IMR-90 (cell line): ENCODE data around the gene ABHD1. TPM values are rescaled to one million over a fixed set of nuclear protein-coding genes. Genes with fewer than 3 reads are reported as not detected.

Experiments
- ATAC-seq: fragments of 200-7000 bp; cut with Tn5 transposase; 2 replicates; pipeline ENCODE4 v1.9.1; 2020; ENCODE audit warnings: low read depth, mild to moderate bottlenecking, moderate library complexity
- BruUV-seq: library from RNA; stranded (reverse); fragments of 400-500 nt; replicated peaks from 2 replicates; lab custom pipeline; 2021; lab: Mats Ljungman, UMichigan
- CTCF ChIA-PET: fragments of 300-600 bp; formaldehyde crosslinking; extraction: SDS; loops from one replicate; lab custom pipeline; 2021; ENCODE audit warnings: antibody characterized with exemption; lab: Yijun Ruan, JAX
- POLR2A ChIA-PET: fragments of 300-600 bp; sonication (Branson Sonifier 250); formaldehyde crosslinking; loops from one replicate; lab custom pipeline; 2022; ENCODE audit warnings: antibody characterized with exemption; ENCODE audit not compliant: unreplicated experiment; lab: Charles Lee
- DNase-seq: peaks from one replicate; pipeline ENCODE4 v3.0.0; 2013
- H2AFZ ChIP-seq: replicated peaks from 2 replicates; pipeline ENCODE3; 2013; ENCODE audit warnings: low read length, mild to moderate bottlenecking; ENCODE audit not compliant: poor library complexity
- H2AK5ac ChIP-seq: 2 replicates; pipeline ENCODE4 v1.6.1; 2013; ENCODE audit warnings: low read depth, low read length, inconsistent platforms
- H2AK9ac ChIP-seq: replicated peaks from 2 replicates; pipeline ENCODE3; 2013; ENCODE audit warnings: mild to moderate bottlenecking, low read depth, low read length, moderate library complexity; ENCODE audit not compliant: poor library complexity
- H2BK120ac ChIP-seq: 2 replicates; pipeline ENCODE4 v1.6.1; 2013; ENCODE audit warnings: low read depth, low read length, inconsistent platforms
- H2BK15ac ChIP-seq: 3 replicates; pipeline ENCODE4 v1.6.1; 2013; ENCODE audit warnings: low read depth, low read length, inconsistent platforms
- H2BK20ac ChIP-seq: 2 replicates; pipeline ENCODE4 v1.6.1; 2013; ENCODE audit warnings: low read depth, mild to moderate bottlenecking, inconsistent platforms, low read length, moderate library complexity
- H2BK5ac ChIP-seq: 2 replicates; pipeline ENCODE4 v1.6.1; 2013; ENCODE audit warnings: mild to moderate bottlenecking, low read depth, low read length, inconsistent platforms; ENCODE audit not compliant: poor library complexity, severe bottlenecking
- H3K14ac ChIP-seq: replicated peaks from 2 replicates; pipeline ENCODE4 v1.6.1; 2013; ENCODE audit warnings: low read depth, low read length, inconsistent platforms
- H3K18ac ChIP-seq: 2 replicates; pipeline ENCODE4 v1.6.1; 2013; ENCODE audit warnings: low read depth, low read length, control low read depth
- H3K23ac ChIP-seq: 2 replicates; pipeline ENCODE4 v1.6.1; 2013; ENCODE audit warnings: low read depth, low read length, inconsistent platforms
- H3K27ac ChIP-seq: 2 replicates; pipeline ENCODE4 v1.5.1; 2013; ENCODE audit warnings: mild to moderate bottlenecking, control low read depth, low read length; ENCODE audit not compliant: insufficient read depth
- H3K27me3 ChIP-seq: 2 replicates; pipeline ENCODE4 v1.6.1; 2013; ENCODE audit warnings: low read length; ENCODE audit not compliant: control insufficient read depth, insufficient read depth
- H3K36me3 ChIP-seq: 2 replicates; pipeline ENCODE4 v1.6.1; 2013; ENCODE audit warnings: low read length, mixed read lengths; ENCODE audit not compliant: control insufficient read depth, insufficient read depth
- H3K4ac ChIP-seq: 2 replicates; pipeline ENCODE4 v1.6.1; 2013; ENCODE audit warnings: low read depth, low read length, inconsistent platforms
- H3K4me1 ChIP-seq: 2 replicates; pipeline ENCODE4 v1.6.1; 2013; ENCODE audit warnings: low read length, mixed read lengths; ENCODE audit not compliant: control insufficient read depth, insufficient read depth
- H3K4me2 ChIP-seq: 2 replicates; pipeline ENCODE4 v1.6.1; 2013; ENCODE audit warnings: low read depth, mild to moderate bottlenecking, control low read depth, low read length, moderate library complexity
- H3K4me3 ChIP-seq: 2 replicates; pipeline ENCODE4 v1.5.1; 2013; ENCODE audit warnings: low read depth, mild to moderate bottlenecking, control low read depth, low read length, moderate library complexity; ENCODE audit not compliant: insufficient read depth
- H3K56ac ChIP-seq: 2 replicates; pipeline ENCODE4 v1.6.1; 2013; ENCODE audit warnings: low read length, inconsistent platforms; ENCODE audit not compliant: insufficient read depth; ENCODE audit errors: extremely low read depth
- H3K79me1 ChIP-seq, 2 experiments: 2 replicates each; pipeline ENCODE4 v1.6.1; 2013; ENCODE audit warnings: low read length in 2 of 2, inconsistent platforms in 1 of 2, low read depth in 1 of 2
- H3K9ac ChIP-seq: 2 replicates; pipeline ENCODE4 v1.6.1; 2013; ENCODE audit warnings: low read depth, low read length, control low read depth
- H3K9me1 ChIP-seq: 2 replicates; pipeline ENCODE4 v1.6.1; 2013; ENCODE audit warnings: low read length, inconsistent platforms; ENCODE audit not compliant: insufficient read depth
- H3K9me3 ChIP-seq: 2 replicates; pipeline ENCODE4 v1.6.1; 2013; ENCODE audit warnings: low read length; ENCODE audit not compliant: control insufficient read depth, insufficient read depth
- H4K20me1 ChIP-seq: 2 replicates; pipeline ENCODE4 v1.6.1; 2013; ENCODE audit warnings: low read length, inconsistent platforms; ENCODE audit not compliant: insufficient read depth
- H4K5ac ChIP-seq: 2 replicates; pipeline ENCODE4 v1.6.1; 2013; ENCODE audit warnings: mild to moderate bottlenecking, low read depth, low read length, control low read depth
- H4K8ac ChIP-seq, 2 experiments: 2 replicates each; pipeline ENCODE4 v1.6.1; 2013; ENCODE audit warnings: low read depth in 2 of 2, low read length in 2 of 2, control low read depth in 1 of 2, inconsistent platforms in 1 of 2
- H4K91ac ChIP-seq: 2 replicates; pipeline ENCODE4 v1.6.1; 2013; ENCODE audit warnings: low read depth, low read length, inconsistent platforms; ENCODE audit not compliant: insufficient read depth
- CEBPB ChIP-seq: IDR thresholded peaks from 2 replicates; pipeline ENCODE4 v1.6.1; 2012; ENCODE audit warnings: low read depth, low read length, improper control_type of control experiment
- CHD1 ChIP-seq: IDR thresholded peaks from 2 replicates; pipeline ENCODE4 v1.6.1; 2012; ENCODE audit warnings: low read depth, low read length, improper control_type of control experiment
- FOS ChIP-seq: fragments of 150-350 bp; IDR thresholded peaks from 2 replicates; pipeline ENCODE4 v1.6.1; 2016; ENCODE audit warnings: low read depth, low read length
- MAFK ChIP-seq: IDR thresholded peaks from 2 replicates; pipeline ENCODE4 v1.6.1; 2012; ENCODE audit warnings: low read depth, low read length, improper control_type of control experiment
- MAZ ChIP-seq: IDR thresholded peaks from 2 replicates; pipeline ENCODE4 v1.6.1; 2012; ENCODE audit warnings: low read depth, mild to moderate bottlenecking, low read length, improper control_type of control experiment, moderate library complexity, borderline replicate concordance
- MXI1 ChIP-seq: IDR thresholded peaks from 2 replicates; pipeline ENCODE4 v1.6.1; 2012; ENCODE audit warnings: low read depth, mild to moderate bottlenecking, low read length, moderate library complexity, borderline replicate concordance
- NFE2L2 ChIP-seq: fragments of 150-350 bp; IDR thresholded peaks from 2 replicates; pipeline ENCODE4 v1.6.1; 2016; ENCODE audit warnings: low read depth, mild to moderate bottlenecking, low read length
- POLR2A ChIP-seq: IDR thresholded peaks from 2 replicates; pipeline ENCODE4 v1.6.1; 2012; ENCODE audit warnings: mild to moderate bottlenecking, low read depth, low read length
- RFX5 ChIP-seq: IDR thresholded peaks from 2 replicates; pipeline ENCODE4 v1.8.0; 2012; ENCODE audit warnings: low read depth, mild to moderate bottlenecking, low read length, moderate library complexity
- SMC3 ChIP-seq: fragments of 150-350 bp; IDR thresholded peaks from 2 replicates; pipeline ENCODE4 v1.6.1; 2016; ENCODE audit warnings: low read depth, mild to moderate bottlenecking, antibody characterized with exemption, low read length, moderate library complexity
- WGBS, 2 experiments: methylation state at CpG; one replicate each; pipeline versions ENCODE4 v1.1.5 to v1.1.7; 2013; ENCODE audit warnings: missing lambda C conversion rate in 2 of 2; ENCODE audit not compliant: insufficient read length in 1 of 2; ENCODE audit errors: extremely low coverage in 2 of 2; 5-methylcytosine and 5-hydroxymethylcytosine counted together
- dilution Hi-C: fragments of 300-500 bp; cut with HindIII; formaldehyde crosslinking; loops from one replicate; pipeline ENCODE4 v1.14.3; 2018; ENCODE audit warnings: low sequenced_read_pairs; ENCODE audit not compliant: unreplicated experiment
- in situ Hi-C: fragments of 300-500 bp; cut with MboI; formaldehyde crosslinking; loops from 3 replicates; pipeline ENCODE4 v1.14.3; 2019; ENCODE audit warnings: low sequenced_read_pairs, inconsistent platforms, mixed read lengths
- intact Hi-C: fragments of 100-400 bp; cut with micrococcal nuclease; formaldehyde crosslinking; loops from 2 replicates; pipeline ENCODE4 v1.10.0; 2022
- polyA plus RNA-seq, 3 experiments: library from polyadenylated mRNA; depleted of rRNA; stranded (reverse); fragments of >200 nt; gene quantifications; 2 replicates each; pipeline ENCODE4 v1.2.3, GENCODE V29; 2012; ENCODE audit warnings: low replicate concordance in 1 of 3
- total RNA-seq: library from RNA; depleted of rRNA; stranded (reverse); fragments of >200 nt; gene quantifications from 2 replicates; pipeline ENCODE4 v1.2.3, GENCODE V29; 2012
- TF ChIP-seq, protein P1 (sequence below): fragments of 150-350 bp; IDR thresholded peaks from 2 replicates; pipeline ENCODE4 v1.6.1; 2017; ENCODE audit warnings: mild to moderate bottlenecking, antibody characterized with exemption, low read length, low read depth
- TF ChIP-seq, protein P2 (sequence below): fragments of 150-350 bp; IDR thresholded peaks from 2 replicates; pipeline ENCODE4 v1.6.1; 2016; ENCODE audit warnings: low read depth, mild to moderate bottlenecking, low read length, moderate library complexity, borderline replicate concordance
- TF ChIP-seq, protein P3 (sequence below): conservative IDR thresholded peaks from 2 replicates; pipeline ENCODE4 v1.5.1; 2012; ENCODE audit warnings: mild to moderate bottlenecking, low read depth, low read length, improper control_type of control experiment

ABHD1 gene
- total and polyA plus RNA-seq, 2 of the 4 experiments (the other 2 are of a cell fraction) = 0.24 TPM; not detected in 1

DNA sequence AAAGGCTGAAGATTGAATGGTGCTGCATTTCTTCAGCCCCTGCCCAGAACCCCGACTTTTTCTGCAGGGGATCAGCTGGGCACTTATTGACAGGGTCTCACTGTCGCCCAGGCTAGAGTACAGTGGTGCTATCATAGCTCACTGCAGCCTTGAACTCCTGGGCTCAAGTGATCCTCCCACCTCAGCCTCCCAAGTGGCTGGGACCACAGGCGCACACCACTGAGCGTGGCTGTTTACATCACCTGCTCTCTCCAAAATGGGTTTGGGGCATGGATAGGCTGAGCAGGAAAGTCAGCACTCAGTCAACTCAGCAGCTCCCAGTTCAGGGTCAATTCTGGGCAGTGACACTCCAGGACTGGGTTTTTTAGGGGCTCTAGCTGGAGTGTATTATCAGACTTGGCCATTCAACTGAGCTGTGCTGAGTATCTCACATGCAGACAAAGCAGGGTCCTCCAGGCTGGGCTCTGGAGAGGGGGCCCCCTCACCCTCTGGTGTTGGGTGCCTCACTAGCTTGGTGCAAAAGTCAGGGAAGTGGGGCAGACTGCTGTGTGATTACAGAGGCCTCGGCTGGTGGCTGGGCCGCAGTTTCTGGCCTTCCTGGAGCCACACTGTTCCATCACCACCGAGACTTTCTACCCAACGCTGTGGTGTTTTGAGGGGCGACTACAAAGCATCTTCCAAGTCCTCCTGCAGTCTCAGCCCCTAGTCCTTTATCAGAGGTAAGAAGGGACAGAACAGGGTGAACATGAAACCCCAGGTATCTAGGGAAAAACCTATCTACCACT lies 4.5 kb downstream of the ABHD1 start:
- H3K14ac ChIP-seq = no peak overlapping the region
- no peak overlapping the region for H2BK120ac ChIP-seq
- no peak overlapping the region for H2AK5ac ChIP-seq
- no peak overlapping the region for H2BK15ac ChIP-seq
- H3K56ac ChIP-seq = no peak overlapping the region
- peaks cover 8 to 15% of the 10 kb centered on the region in 2 experiments for H3K79me1 ChIP-seq
- no peak for TF ChIP-seq CHD1
- no peak for TF ChIP-seq RFX5
- TF ChIP-seq MAFK = no peak
- TF ChIP-seq, protein P1, sequence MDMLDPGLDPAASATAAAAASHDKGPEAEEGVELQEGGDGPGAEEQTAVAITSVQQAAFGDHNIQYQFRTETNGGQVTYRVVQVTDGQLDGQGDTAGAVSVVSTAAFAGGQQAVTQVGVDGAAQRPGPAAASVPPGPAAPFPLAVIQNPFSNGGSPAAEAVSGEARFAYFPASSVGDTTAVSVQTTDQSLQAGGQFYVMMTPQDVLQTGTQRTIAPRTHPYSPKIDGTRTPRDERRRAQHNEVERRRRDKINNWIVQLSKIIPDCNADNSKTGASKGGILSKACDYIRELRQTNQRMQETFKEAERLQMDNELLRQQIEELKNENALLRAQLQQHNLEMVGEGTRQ = no peak
- TF ChIP-seq NFE2L2 = no peak
- no peak for TF ChIP-seq SMC3
- TF ChIP-seq MXI1 = no peak
- no peak for TF ChIP-seq CEBPB
- TF ChIP-seq, protein P2, sequence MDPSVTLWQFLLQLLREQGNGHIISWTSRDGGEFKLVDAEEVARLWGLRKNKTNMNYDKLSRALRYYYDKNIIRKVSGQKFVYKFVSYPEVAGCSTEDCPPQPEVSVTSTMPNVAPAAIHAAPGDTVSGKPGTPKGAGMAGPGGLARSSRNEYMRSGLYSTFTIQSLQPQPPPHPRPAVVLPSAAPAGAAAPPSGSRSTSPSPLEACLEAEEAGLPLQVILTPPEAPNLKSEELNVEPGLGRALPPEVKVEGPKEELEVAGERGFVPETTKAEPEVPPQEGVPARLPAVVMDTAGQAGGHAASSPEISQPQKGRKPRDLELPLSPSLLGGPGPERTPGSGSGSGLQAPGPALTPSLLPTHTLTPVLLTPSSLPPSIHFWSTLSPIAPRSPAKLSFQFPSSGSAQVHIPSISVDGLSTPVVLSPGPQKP = no peak
- no peak for TF ChIP-seq FOS
- no peak for TF ChIP-seq POLR2A
- TF ChIP-seq MAZ = no peak
- TF ChIP-seq, protein P3, sequence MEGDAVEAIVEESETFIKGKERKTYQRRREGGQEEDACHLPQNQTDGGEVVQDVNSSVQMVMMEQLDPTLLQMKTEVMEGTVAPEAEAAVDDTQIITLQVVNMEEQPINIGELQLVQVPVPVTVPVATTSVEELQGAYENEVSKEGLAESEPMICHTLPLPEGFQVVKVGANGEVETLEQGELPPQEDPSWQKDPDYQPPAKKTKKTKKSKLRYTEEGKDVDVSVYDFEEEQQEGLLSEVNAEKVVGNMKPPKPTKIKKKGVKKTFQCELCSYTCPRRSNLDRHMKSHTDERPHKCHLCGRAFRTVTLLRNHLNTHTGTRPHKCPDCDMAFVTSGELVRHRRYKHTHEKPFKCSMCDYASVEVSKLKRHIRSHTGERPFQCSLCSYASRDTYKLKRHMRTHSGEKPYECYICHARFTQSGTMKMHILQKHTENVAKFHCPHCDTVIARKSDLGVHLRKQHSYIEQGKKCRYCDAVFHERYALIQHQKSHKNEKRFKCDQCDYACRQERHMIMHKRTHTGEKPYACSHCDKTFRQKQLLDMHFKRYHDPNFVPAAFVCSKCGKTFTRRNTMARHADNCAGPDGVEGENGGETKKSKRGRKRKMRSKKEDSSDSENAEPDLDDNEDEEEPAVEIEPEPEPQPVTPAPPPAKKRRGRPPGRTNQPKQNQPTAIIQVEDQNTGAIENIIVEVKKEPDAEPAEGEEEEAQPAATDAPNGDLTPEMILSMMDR = no peak
- in situ Hi-C loops = no loop called here
- H2BK20ac ChIP-seq = no peak overlapping the region
- H3K9me3 ChIP-seq = no peaks in the 10 kb centered on the region
- BruUV-seq = no TSS peak
- peaks cover 9% of the 10 kb centered on the region for H3K27me3 ChIP-seq
- H3K4ac ChIP-seq = no peak overlapping the region
- no peak overlapping the region for H3K4me2 ChIP-seq
- H4K5ac ChIP-seq = no peak overlapping the region
- H3K27ac ChIP-seq = no peak overlapping the region
- no peak overlapping the region for H3K18ac ChIP-seq
- H3K23ac ChIP-seq = no peak overlapping the region
- no peak overlapping the region for H4K91ac ChIP-seq
- ChIA-PET POLR2A (no interaction called here), CTCF (no interaction called here)
- H4K8ac ChIP-seq = no peak overlapping the region
- no peak overlapping the region for H2BK5ac ChIP-seq
- peaks cover 5% of the 10 kb centered on the region; the same call in 1 of the 2 replicates for H3K4me1 ChIP-seq
- peaks cover 34% of the 10 kb centered on the region for H3K36me3 ChIP-seq
- H2AK9ac ChIP-seq = peak overlapping the region; percentile 42
- H3K9me1 ChIP-seq = peaks cover 8% of the 10 kb centered on the region
- ATAC-seq (no peak), DNase-seq (no peak)
- H2AFZ ChIP-seq = no peak overlapping the region
- dilution Hi-C loops = no loop called here
- 96% methylated on average over 4 of the region's 9 CpGs; no CpG with 5 or more reads in 1 of the 2 experiments for WGBS, 2 experiments
- peaks cover 10% of the 10 kb centered on the region for H4K20me1 ChIP-seq
- no peak overlapping the region for H3K9ac ChIP-seq
- H3K4me3 ChIP-seq = no peak overlapping the region
- intact Hi-C loops = no loop called here
